ENCODE data around the gene MYL5.

The MYL5 gene

DNA sequence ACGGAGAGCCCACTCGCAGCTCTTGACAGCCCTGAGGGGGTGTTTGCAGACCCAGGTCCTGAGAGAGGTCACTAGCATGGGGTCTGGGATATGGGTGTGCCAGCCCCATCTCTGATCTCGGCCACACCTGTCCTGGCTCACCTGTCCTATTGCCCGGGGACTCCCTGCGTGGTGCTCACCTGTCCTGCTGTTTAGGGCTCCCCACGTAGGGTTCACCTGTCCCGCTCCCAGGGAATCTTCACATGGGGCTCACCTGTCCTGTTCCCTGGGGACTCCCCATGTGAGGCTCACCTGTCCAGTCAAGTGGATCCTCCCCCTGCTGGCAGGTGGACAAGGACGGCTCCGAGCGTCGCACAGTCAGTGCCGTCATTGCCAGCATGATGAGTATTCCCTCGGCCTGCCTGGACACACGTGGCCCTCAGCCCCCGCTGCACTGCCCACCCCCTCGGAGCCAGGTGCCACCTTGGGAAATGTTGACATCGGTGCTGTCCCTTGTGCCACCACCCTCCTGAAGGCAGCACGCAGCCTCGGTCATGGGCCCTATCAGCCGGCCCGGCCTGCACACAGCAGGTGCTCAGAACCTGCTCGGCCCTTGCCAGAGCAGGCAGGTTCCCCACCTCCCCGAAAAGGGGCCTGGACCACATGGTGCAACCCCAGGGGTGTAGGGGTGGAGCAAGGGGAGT is 8.3 kb downstream of the MYL5 start:
- TF ChIP-seq, protein P1, sequence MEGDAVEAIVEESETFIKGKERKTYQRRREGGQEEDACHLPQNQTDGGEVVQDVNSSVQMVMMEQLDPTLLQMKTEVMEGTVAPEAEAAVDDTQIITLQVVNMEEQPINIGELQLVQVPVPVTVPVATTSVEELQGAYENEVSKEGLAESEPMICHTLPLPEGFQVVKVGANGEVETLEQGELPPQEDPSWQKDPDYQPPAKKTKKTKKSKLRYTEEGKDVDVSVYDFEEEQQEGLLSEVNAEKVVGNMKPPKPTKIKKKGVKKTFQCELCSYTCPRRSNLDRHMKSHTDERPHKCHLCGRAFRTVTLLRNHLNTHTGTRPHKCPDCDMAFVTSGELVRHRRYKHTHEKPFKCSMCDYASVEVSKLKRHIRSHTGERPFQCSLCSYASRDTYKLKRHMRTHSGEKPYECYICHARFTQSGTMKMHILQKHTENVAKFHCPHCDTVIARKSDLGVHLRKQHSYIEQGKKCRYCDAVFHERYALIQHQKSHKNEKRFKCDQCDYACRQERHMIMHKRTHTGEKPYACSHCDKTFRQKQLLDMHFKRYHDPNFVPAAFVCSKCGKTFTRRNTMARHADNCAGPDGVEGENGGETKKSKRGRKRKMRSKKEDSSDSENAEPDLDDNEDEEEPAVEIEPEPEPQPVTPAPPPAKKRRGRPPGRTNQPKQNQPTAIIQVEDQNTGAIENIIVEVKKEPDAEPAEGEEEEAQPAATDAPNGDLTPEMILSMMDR (IDR thresholded peaks at IDR 0.05; ENCODE audit: insufficient read depth, low read length) = no peak
- no peak for TF ChIP-seq GABPA (IDR thresholded peaks at IDR 0.05; ENCODE audit: low read depth)
- TF ChIP-seq SPI1 (IDR thresholded peaks at IDR 0.05; ENCODE audit: borderline replicate concordance, low read depth) = no peak
- TF ChIP-seq, protein P2, sequence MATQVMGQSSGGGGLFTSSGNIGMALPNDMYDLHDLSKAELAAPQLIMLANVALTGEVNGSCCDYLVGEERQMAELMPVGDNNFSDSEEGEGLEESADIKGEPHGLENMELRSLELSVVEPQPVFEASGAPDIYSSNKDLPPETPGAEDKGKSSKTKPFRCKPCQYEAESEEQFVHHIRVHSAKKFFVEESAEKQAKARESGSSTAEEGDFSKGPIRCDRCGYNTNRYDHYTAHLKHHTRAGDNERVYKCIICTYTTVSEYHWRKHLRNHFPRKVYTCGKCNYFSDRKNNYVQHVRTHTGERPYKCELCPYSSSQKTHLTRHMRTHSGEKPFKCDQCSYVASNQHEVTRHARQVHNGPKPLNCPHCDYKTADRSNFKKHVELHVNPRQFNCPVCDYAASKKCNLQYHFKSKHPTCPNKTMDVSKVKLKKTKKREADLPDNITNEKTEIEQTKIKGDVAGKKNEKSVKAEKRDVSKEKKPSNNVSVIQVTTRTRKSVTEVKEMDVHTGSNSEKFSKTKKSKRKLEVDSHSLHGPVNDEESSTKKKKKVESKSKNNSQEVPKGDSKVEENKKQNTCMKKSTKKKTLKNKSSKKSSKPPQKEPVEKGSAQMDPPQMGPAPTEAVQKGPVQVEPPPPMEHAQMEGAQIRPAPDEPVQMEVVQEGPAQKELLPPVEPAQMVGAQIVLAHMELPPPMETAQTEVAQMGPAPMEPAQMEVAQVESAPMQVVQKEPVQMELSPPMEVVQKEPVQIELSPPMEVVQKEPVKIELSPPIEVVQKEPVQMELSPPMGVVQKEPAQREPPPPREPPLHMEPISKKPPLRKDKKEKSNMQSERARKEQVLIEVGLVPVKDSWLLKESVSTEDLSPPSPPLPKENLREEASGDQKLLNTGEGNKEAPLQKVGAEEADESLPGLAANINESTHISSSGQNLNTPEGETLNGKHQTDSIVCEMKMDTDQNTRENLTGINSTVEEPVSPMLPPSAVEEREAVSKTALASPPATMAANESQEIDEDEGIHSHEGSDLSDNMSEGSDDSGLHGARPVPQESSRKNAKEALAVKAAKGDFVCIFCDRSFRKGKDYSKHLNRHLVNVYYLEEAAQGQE (IDR thresholded peaks at IDR 0.05; ENCODE audit: insufficient replicate concordance, low read depth) = no peak
- peaks cover 3% of the 10 kb centered on the region for H3K27me3 ChIP-seq (ENCODE audit: insufficient read depth, poor library complexity, severe bottlenecking)
- DNase-seq (ENCODE audit: low read depth in 1 of 2, low spot score in 1 of 2) = no peak
- no peak overlapping the region for H3K27ac ChIP-seq (replicated peaks)
- H3K4me3 ChIP-seq (replicated peaks; ENCODE audit: insufficient read depth, low read length) = no peak overlapping the region

DNA sequence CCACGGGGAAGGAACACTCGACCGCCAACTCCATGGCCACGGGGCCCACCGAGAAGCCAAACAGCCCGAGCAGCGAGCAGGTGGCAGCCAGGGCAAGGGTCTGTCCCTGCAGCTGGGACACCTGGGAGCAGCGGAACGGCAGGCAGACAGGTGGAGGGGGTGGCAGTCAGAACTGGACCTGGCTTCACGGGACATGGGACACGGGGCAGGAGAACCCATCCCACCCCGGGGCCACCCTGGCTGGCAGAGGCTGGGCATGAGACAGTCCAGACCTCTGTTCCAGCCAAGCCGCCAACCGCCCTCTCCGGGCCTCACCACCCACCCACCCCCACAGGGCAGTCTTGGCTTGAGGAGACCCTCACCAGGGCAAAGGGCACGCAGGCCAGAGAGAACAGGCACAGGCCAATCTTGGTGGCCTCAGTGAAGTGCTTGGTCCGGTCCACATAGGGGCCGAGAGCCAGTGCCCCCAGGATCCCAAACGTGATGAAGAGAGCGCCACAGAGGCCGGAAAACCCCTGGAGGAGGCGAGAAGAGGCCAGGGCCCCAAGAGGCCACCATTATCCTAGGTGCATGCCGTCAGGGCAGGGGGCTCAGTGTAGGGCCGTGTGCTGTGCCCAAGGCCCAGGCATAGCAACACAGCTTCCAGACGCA is 9.0 kb downstream of the MYL5 start:
- DNase-seq (ENCODE audit: low read depth in 1 of 2, low spot score in 1 of 2) = no peak
- TF ChIP-seq, protein P2 (IDR thresholded peaks at IDR 0.05; ENCODE audit: insufficient replicate concordance, low read depth) = no peak
- TF ChIP-seq SPI1 (IDR thresholded peaks at IDR 0.05; ENCODE audit: borderline replicate concordance, low read depth) (no peak), GABPA (IDR thresholded peaks at IDR 0.05; ENCODE audit: low read depth) (no peak), POLR2AphosphoS5 (IDR thresholded peaks at IDR 0.05; ENCODE audit: low read depth) (no peak)
- TF ChIP-seq, protein P1 (IDR thresholded peaks at IDR 0.05; ENCODE audit: insufficient read depth, low read length) = no peak
- Histone ChIP-seq H3K27me3 (ENCODE audit: insufficient read depth, poor library complexity, severe bottlenecking) (peaks cover 3% of the 10 kb centered on the region), H3K4me3 (replicated peaks; ENCODE audit: insufficient read depth, low read length) (no peak overlapping the region), H3K27ac (replicated peaks) (no peak overlapping the region)

DNA sequence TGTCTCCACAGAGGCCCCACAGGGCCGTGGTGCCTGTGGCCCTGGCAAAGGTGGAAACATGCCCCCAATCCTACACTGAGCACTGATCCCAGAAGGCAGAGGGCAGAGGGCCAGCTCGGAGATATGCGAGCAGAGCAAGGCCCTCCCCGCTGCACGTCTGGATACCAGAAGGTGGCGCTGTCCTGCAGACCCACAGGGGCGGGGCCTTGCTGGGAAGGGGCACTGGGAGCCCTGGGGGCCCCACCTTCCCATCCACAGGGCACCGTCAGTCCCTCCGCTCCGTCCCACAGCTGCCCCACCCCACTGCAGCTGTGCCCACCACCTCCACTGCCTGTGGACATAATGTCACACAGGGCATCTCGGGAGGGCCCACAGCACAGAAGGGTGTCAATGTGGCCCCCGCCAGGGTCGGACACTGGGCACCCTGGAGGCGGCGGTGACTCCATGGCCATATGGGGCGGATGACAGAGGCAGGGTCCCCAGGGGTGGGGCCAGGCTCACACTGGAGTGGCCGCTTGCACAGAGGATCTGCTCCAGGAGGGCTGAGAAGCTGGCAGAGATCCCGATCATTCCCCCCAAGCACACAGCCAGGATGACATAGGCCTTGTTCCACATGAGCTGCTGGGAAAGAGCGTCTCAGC is 9.8 kb downstream of the MYL5 start:
- H3K27me3 ChIP-seq (ENCODE audit: insufficient read depth, poor library complexity, severe bottlenecking) = peaks cover 6% of the 10 kb centered on the region
- TF ChIP-seq, protein P1 (IDR thresholded peaks at IDR 0.05; ENCODE audit: insufficient read depth, low read length) = peak; percentile 58
- TF ChIP-seq POLR2AphosphoS5 (IDR thresholded peaks at IDR 0.05; ENCODE audit: low read depth) (no peak), GABPA (IDR thresholded peaks at IDR 0.05; ENCODE audit: low read depth) (no peak), SPI1 (IDR thresholded peaks at IDR 0.05; ENCODE audit: borderline replicate concordance, low read depth) (no peak)
- DNase-seq (ENCODE audit: low read depth in 1 of 2, low spot score in 1 of 2) = peak in 1 of 2 experiments; percentile 27
- no peak overlapping the region for H3K4me3 ChIP-seq (replicated peaks; ENCODE audit: insufficient read depth, low read length)
- H3K27ac ChIP-seq (replicated peaks) = no peak overlapping the region

All from HL-60 (cell line).